GM12891 (cell line): ENCODE data around the gene CCDC194.
A peak's percentile ranks its signal among the peaks of the same experiment; 100 is the strongest.

ENCODE experiments used
- POLR2A ChIP-seq: IDR thresholded peaks from 2 replicates; pipeline ENCODE4 v1.6.1; 2011; ENCODE audit warnings: low read depth, low read length, control low read depth
- POLR2AphosphoS5 ChIP-seq: IDR thresholded peaks from 2 replicates; pipeline ENCODE4 v1.6.1; 2011; ENCODE audit warnings: low read depth, low read length, control low read depth
- TAF1 ChIP-seq: IDR thresholded peaks from 2 replicates; pipeline ENCODE4 v1.6.1; 2011; ENCODE audit warnings: low read depth, low read length, control low read depth

- TF ChIP-seq POLR2AphosphoS5, result peak; percentile 88
- peak; percentile 78; the same call in 1 of the 2 replicates for TF ChIP-seq POLR2A
- peak; percentile 52 for TF ChIP-seq TAF1
Observed at GRCh38 chr19:17405250-17406045, 11.5 kb upstream of the CCDC194 start, which contains the start of gene BST2.
